Right atrium auricular region (tissue), 2 donors: Measurements from ENCODE around the gene RD3L. TPM values are rescaled to one million over a fixed set of nuclear protein-coding genes. Genes with fewer than 3 reads are reported as not detected.

ENCODE experiments used
- DNase-seq: peaks from one replicate; pipeline ENCODE4 v3.0.0-alpha.2; 2019; ENCODE audit warnings: low spot score
- H3K27ac ChIP-seq, 2 donors: fragments of 200-600 bp; sonication (generic); 1 replicate in 1 of 2; 2 replicates in 1 of 2; pipeline ENCODE4 v1.5.1; 2016 to 2019
- H3K27me3 ChIP-seq, 2 donors: fragments of 200-600 bp; sonication (generic); one replicate each; pipeline versions ENCODE4 v1.5.1 to v1.6.0; 2017 to 2019
- H3K36me3 ChIP-seq: fragments of 200-600 bp; sonication (generic); one replicate; pipeline ENCODE4 v1.5.1; 2016
- H3K4me1 ChIP-seq, 2 donors: fragments of 200-600 bp; sonication (generic); one replicate each; pipeline versions ENCODE4 v1.5.1 to v1.6.0; 2017 to 2019
- H3K4me3 ChIP-seq, 2 donors: fragments of 200-600 bp; sonication (generic); 1 replicate in 1 of 2; 2 replicates in 1 of 2; pipeline ENCODE4 v1.5.1; 2017 to 2019; ENCODE audit warnings: mild to moderate bottlenecking in 1 of 2, moderate library complexity in 1 of 2
- H3K9me3 ChIP-seq, 2 donors: fragments of 200-600 bp; sonication (generic); one replicate each; pipeline ENCODE4 v1.5.1; 2019
- CTCF ChIP-seq, 2 donors: fragments of 200-600 bp; sonication (generic); IDR thresholded peaks; one replicate each; pipeline ENCODE4 v1.5.1; 2019; ENCODE audit warnings: antibody characterized with exemption in 2 of 2
- total RNA-seq, 2 donors: library from RNA; depleted of rRNA; stranded (reverse); fragments of >200 nt; gene quantifications; one replicate each; pipeline ENCODE4 v1.1.0, GENCODE V29; 2016

Gene RD3L
- total RNA-seq, 2 donors from 2014 or later = 7.6 to 25.2 TPM

GRCh38 chr14:103974575-103974974 lies 32.2 kb upstream of the RD3L start:
- H3K36me3 ChIP-seq = no peaks in the 10 kb centered on the region
- no peaks in the 10 kb centered on the region for H3K9me3 ChIP-seq
- H3K4me3 ChIP-seq = no peak overlapping the region
- no peak for DNase-seq
- TF ChIP-seq CTCF (IDR thresholded peaks at IDR 0.05) = no peak
- H3K4me1 ChIP-seq = no peaks in the 10 kb centered on the region
- H3K27ac ChIP-seq = no peak overlapping the region
- no peaks in the 10 kb centered on the region for H3K27me3 ChIP-seq

- DNase-seq = no peak
- Histone ChIP-seq H3K27ac (no peak overlapping the region), H3K27me3 (no peaks in the 10 kb centered on the region), H3K4me1 (no peaks in the 10 kb centered on the region), H3K36me3 (no peaks in the 10 kb centered on the region), H3K4me3 (no peak overlapping the region), H3K9me3 (no peaks in the 10 kb centered on the region)
- no peak for TF ChIP-seq CTCF (IDR thresholded peaks at IDR 0.05)
Measured at GRCh38 chr14:103973354-103973753, 31.0 kb upstream of the RD3L start.

GRCh38 chr14:103969961-103970360 lies 27.6 kb upstream of the RD3L start:
- Histone ChIP-seq H3K27me3 (no peaks in the 10 kb centered on the region), H3K27ac (no peak overlapping the region), H3K4me1 (no peaks in the 10 kb centered on the region), H3K4me3 (no peak overlapping the region), H3K36me3 (no peaks in the 10 kb centered on the region), H3K9me3 (no peaks in the 10 kb centered on the region)
- TF ChIP-seq CTCF (IDR thresholded peaks at IDR 0.05) = no peak
- DNase-seq = no peak

- TF ChIP-seq CTCF (IDR thresholded peaks at IDR 0.05) = no peak
- Histone ChIP-seq H3K4me1 (no peaks in the 10 kb centered on the region), H3K4me3 (no peak overlapping the region), H3K27ac (no peak overlapping the region), H3K27me3 (no peaks in the 10 kb centered on the region), H3K9me3 (no peaks in the 10 kb centered on the region), H3K36me3 (no peaks in the 10 kb centered on the region)
- no peak for DNase-seq
Measured at GRCh38 chr14:103966631-103967030, 24.3 kb upstream of the RD3L start.

- Histone ChIP-seq H3K4me3 (no peak overlapping the region), H3K4me1 (no peaks in the 10 kb centered on the region), H3K9me3 (no peaks in the 10 kb centered on the region), H3K27ac (no peak overlapping the region), H3K36me3 (no peaks in the 10 kb centered on the region), H3K27me3 (no peaks in the 10 kb centered on the region)
- TF ChIP-seq CTCF (IDR thresholded peaks at IDR 0.05) = no peak
- DNase-seq = no peak
Measured at GRCh38 chr14:103961928-103962578, 19.7 kb upstream of the RD3L start.

- no peaks in the 10 kb centered on the region for H3K27me3 ChIP-seq
- no peak overlapping the region for H3K27ac ChIP-seq
- no peak overlapping the region for H3K4me3 ChIP-seq
- no peaks in the 10 kb centered on the region for H3K36me3 ChIP-seq
- DNase-seq = no peak
- no peaks in the 10 kb centered on the region for H3K4me1 ChIP-seq
- no peak for TF ChIP-seq CTCF (IDR thresholded peaks at IDR 0.05)
- H3K9me3 ChIP-seq = no peaks in the 10 kb centered on the region
Measured at GRCh38 chr14:103960457-103961055, 18.2 kb upstream of the RD3L start.
